ENCODE results near the gene TMSB4Y. TPM values are rescaled to one million over a fixed set of nuclear protein-coding genes. Genes with fewer than 3 reads are reported as not detected.
A peak's percentile ranks its signal among the peaks of the same experiment; 100 is the strongest.

Gene TMSB4Y
- total RNA-seq, 2 experiments from 2014 or later = 0.82 to 0.98 TPM

GRCh38 chrY:13708038-13708437 lies 4.3 kb downstream of the TMSB4Y start:
- DNase-seq = no peak
- ATAC-seq (ENCODE audit: poor library complexity) = no peak
- Mint-ChIP-seq H3K36me3 (ENCODE audit: low read depth) (peaks cover 10% of the 10 kb centered on the region), H3K4me3 (no peak overlapping the region), H3K27ac (no peak overlapping the region), H3K4me1 (ENCODE audit: low read depth) (peaks cover 26% of the 10 kb centered on the region), H3K9me3 (no peaks in the 10 kb centered on the region), H3K27me3 (no peaks in the 10 kb centered on the region)
- ChIA-PET POLR2A (no interaction called here), CTCF (no interaction called here)
- intact Hi-C loops (cut with DNase I, micrococcal nuclease) = loop anchor here (5.0 to 10.0 kb wide), 4 partner anchors 44 to 803 kb away; partner anchors contain the start of gene DDX3Y (in 1 of the 2)
- Histone ChIP-seq H3K27me3 (ENCODE audit: control insufficient read depth in 1 of 2, insufficient read depth in 2 of 2, low read length in 2 of 2) (no peaks in the 10 kb centered on the region), H3K36me3 (ENCODE audit: insufficient read depth, low read length) (no peaks in the 10 kb centered on the region), H3K4me3 (ENCODE audit: low read length) (no peak overlapping the region), H3K4me1 (ENCODE audit: insufficient read depth, low read length) (peaks cover 10% of the 10 kb centered on the region), H3K27ac (ENCODE audit: low read depth in 1 of 2, low read length in 2 of 2) (no peak overlapping the region), H3K9me3 (ENCODE audit: control insufficient read depth in 1 of 2, insufficient read depth in 1 of 2, low read length in 2 of 2) (no peaks in the 10 kb centered on the region)
- TF ChIP-seq CTCF (IDR thresholded peaks at IDR 0.05) = no peak

GRCh38 chrY:13718996-13719395 lies 15.3 kb downstream of the TMSB4Y start:
- ChIA-PET CTCF (no interaction called here), POLR2A (no interaction called here)
- H3K9me3 ChIP-seq (ENCODE audit: control insufficient read depth in 1 of 2, insufficient read depth in 1 of 2, low read length in 2 of 2) = peaks cover 0 to 8% of the 10 kb centered on the region in 2 experiments
- no peaks in the 10 kb centered on the region for H3K4me1 ChIP-seq (ENCODE audit: insufficient read depth, low read length)
- no peak for TF ChIP-seq CTCF (IDR thresholded peaks at IDR 0.05)
- Mint-ChIP-seq H3K4me1 (ENCODE audit: low read depth) (no peaks in the 10 kb centered on the region), H3K36me3 (ENCODE audit: low read depth) (no peaks in the 10 kb centered on the region), H3K9me3 (no peaks in the 10 kb centered on the region), H3K27me3 (no peaks in the 10 kb centered on the region), H3K4me3 (no peak overlapping the region), H3K27ac (no peak overlapping the region)
- H3K27me3 ChIP-seq (ENCODE audit: control insufficient read depth in 1 of 2, insufficient read depth in 2 of 2, low read length in 2 of 2) = no peaks in the 10 kb centered on the region
- H3K27ac ChIP-seq (ENCODE audit: low read depth in 1 of 2, low read length in 2 of 2) = no peak overlapping the region
- no peak overlapping the region for H3K4me3 ChIP-seq (ENCODE audit: low read length)
- intact Hi-C loops (cut with DNase I, micrococcal nuclease) = no loop called here
- DNase-seq (no peak), ATAC-seq (ENCODE audit: poor library complexity) (no peak)
- no peaks in the 10 kb centered on the region for H3K36me3 ChIP-seq (ENCODE audit: insufficient read depth, low read length)

- Histone ChIP-seq H3K4me3 (ENCODE audit: low read length) (no peak overlapping the region), H3K27ac (ENCODE audit: low read depth in 1 of 2, low read length in 2 of 2) (no peak overlapping the region), H3K4me1 (ENCODE audit: insufficient read depth, low read length) (no peaks in the 10 kb centered on the region), H3K27me3 (ENCODE audit: control insufficient read depth in 1 of 2, insufficient read depth in 2 of 2, low read length in 2 of 2) (no peaks in the 10 kb centered on the region), H3K36me3 (ENCODE audit: insufficient read depth, low read length) (no peaks in the 10 kb centered on the region), H3K9me3 (ENCODE audit: control insufficient read depth in 1 of 2, insufficient read depth in 1 of 2, low read length in 2 of 2) (no peaks in the 10 kb centered on the region)
- Mint-ChIP-seq H3K27me3 (no peaks in the 10 kb centered on the region), H3K4me3 (no peak overlapping the region), H3K36me3 (ENCODE audit: low read depth) (no peaks in the 10 kb centered on the region), H3K4me1 (ENCODE audit: low read depth) (no peaks in the 10 kb centered on the region), H3K9me3 (no peaks in the 10 kb centered on the region), H3K27ac (no peak overlapping the region)
- TF ChIP-seq CTCF (IDR thresholded peaks at IDR 0.05) = peak; percentile 23
- ChIA-PET CTCF (no interaction called here), POLR2A (no interaction called here)
- ATAC-seq (ENCODE audit: poor library complexity) (no peak), DNase-seq (peak in 3 of 14 experiments; percentile 23 to 34 (median 24))
- intact Hi-C loops (cut with DNase I, micrococcal nuclease) = no loop called here
Observed at GRCh38 chrY:13729517-13729916, 25.8 kb downstream of the TMSB4Y start.

All from CD4-positive, alpha-beta T cell (primary cell).